Mesodermal cell (in vitro differentiated cells): Measurements from ENCODE around the gene KAT14.
"Not testable (repeated sequence)": the region's sequence is repeated elsewhere in the genome, so short reads cannot be mapped to it uniquely, and the experiment has no call there.

ENCODE experiments used
- H3K27ac ChIP-seq: 2 replicates; pipeline ENCODE4 v1.7.0; 2013; ENCODE audit warnings: mild to moderate bottlenecking, low read depth, low read length, moderate library complexity; ENCODE audit not compliant: severe bottlenecking
- H3K36me3 ChIP-seq: 2 replicates; pipeline ENCODE4 v1.7.1; 2013; ENCODE audit warnings: mild to moderate bottlenecking, low read length, moderate library complexity; ENCODE audit not compliant: control insufficient read depth, insufficient read depth
- H3K4me1 ChIP-seq: one replicate; pipeline ENCODE4 v1.7.1; 2013; ENCODE audit warnings: mild to moderate bottlenecking, low read length; ENCODE audit not compliant: insufficient read depth, control insufficient read depth, poor library complexity, severe bottlenecking
- H3K4me3 ChIP-seq: 2 replicates; pipeline ENCODE4 v1.7.0; 2013; ENCODE audit warnings: low read length, control low read depth, mild to moderate bottlenecking; ENCODE audit not compliant: insufficient read depth, poor library complexity, severe bottlenecking; ENCODE audit errors: extremely low read depth
- H3K9me3 ChIP-seq: 2 replicates; pipeline ENCODE4 v1.7.1; 2013; ENCODE audit warnings: mild to moderate bottlenecking, low read length, moderate library complexity; ENCODE audit not compliant: control insufficient read depth
- WGBS, 2 experiments: methylation state at CpG; one replicate each; pipeline ENCODE4 v1.1.5; 2013; ENCODE audit warnings: missing lambda C conversion rate in 2 of 2; ENCODE audit not compliant: insufficient coverage in 2 of 2; 5-methylcytosine and 5-hydroxymethylcytosine counted together

KAT14 gene

GRCh38 chr20:18154342-18154741 is 16.7 kb downstream of the KAT14 start:
- Histone ChIP-seq H3K4me3 (no peak overlapping the region), H3K36me3 (peaks cover 55% of the 10 kb centered on the region)
- WGBS, 2 experiments, result 91 to 98% methylated on average over 8 of the region's 9 CpGs

DNA sequence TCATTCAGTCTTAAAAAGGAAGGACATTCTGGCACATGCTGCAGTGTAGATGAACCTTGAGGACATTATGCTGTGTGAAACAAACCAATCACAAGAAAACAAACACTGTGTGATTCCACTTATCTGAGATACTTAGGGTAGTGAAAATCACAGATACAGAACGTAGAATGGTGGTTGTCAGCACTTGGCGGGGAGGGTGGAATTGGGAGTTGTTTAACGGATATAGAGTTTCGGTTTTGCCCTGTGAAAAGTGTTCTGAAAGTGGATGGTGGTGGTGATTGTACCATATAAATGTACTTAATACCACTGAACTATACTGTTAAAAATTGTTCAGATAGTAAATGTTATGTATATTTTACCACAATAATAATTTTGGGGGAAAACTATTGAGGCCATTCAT is 18.4 kb downstream of the KAT14 start:
- no CpG with 5 or more reads among the region's 4 CpGs for WGBS, 2 experiments
- H3K4me3 ChIP-seq, result no peak overlapping the region
- H3K4me1 ChIP-seq, result no peaks in the 10 kb centered on the region
- no peaks in the 10 kb centered on the region for H3K9me3 ChIP-seq
- H3K36me3 ChIP-seq, result peaks cover 50% of the 10 kb centered on the region
- no peak overlapping the region for H3K27ac ChIP-seq

More at GRCh38 chr20:18154342-18154741, 16.7 kb downstream of the KAT14 start:
- Histone ChIP-seq H3K27ac (no peak overlapping the region), H3K9me3 (no peaks in the 10 kb centered on the region), H3K4me1 (no peaks in the 10 kb centered on the region)

DNA sequence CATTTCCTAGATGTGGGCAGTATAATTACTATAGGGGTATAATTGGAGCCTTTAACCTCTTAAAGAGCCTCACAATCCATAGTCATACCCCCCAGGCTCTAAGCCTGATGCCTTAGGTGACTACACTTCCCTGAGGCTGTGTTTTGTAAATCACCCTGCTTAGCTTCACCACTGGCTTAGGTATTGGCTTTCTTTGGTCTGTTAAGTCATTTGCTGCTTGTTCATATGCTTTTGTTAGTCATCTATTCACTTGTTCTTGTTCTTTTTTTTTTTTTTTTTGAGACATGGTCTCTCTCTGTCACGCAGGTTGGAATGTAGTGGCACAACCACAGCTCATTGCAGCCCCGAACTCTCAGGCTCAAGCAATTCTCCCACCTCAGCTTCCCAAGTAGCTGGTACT is 26.7 kb downstream of the KAT14 start:
- Histone ChIP-seq H3K4me3 (no peak overlapping the region), H3K27ac (no peak overlapping the region), H3K4me1 (peaks cover 7% of the 10 kb centered on the region), H3K9me3 (no peaks in the 10 kb centered on the region), H3K36me3 (peaks cover 56% of the 10 kb centered on the region)
- WGBS, 2 experiments, result 100% methylated on average over 1 of the region's 2 CpGs; no CpG with 5 or more reads in 1 of the 2 experiments

DNA sequence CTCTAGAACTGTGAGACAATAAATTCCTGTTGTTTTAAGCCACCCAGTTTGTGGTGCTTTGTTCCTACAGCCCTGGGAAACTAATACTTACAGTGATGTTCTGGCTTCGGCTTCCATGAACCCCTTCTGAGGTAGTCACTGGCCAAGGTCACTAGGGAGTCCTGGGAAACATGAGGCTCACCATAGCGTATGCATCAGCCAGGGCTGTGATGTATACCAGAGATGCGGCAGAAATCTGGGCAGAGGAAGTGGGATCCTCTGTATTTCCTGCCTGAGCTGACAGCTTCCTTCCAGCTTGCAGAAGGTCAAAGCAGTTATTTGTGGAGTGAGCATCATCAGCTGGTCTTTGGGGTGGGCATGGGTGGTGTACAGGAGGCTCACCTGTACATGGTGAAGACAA is 27.9 kb downstream of the KAT14 start:
- Histone ChIP-seq H3K36me3 (peaks cover 62% of the 10 kb centered on the region), H3K4me1 (peaks cover 7% of the 10 kb centered on the region), H3K27ac (peak overlapping the region; percentile 26), H3K4me3 (no peak overlapping the region), H3K9me3 (no peaks in the 10 kb centered on the region)
- 92 to 100% methylated on average over 3 of the region's 3 CpGs for WGBS, 2 experiments

GRCh38 chr20:18166241-18166881 is 28.7 kb downstream of the KAT14 start:
- H3K4me1 ChIP-seq, result peaks cover 7% of the 10 kb centered on the region
- 71 to 80% methylated on average over 1 to 2 of the region's 5 CpGs for WGBS, 2 experiments
- no peaks in the 10 kb centered on the region for H3K9me3 ChIP-seq
- no peak overlapping the region for H3K27ac ChIP-seq
- H3K36me3 ChIP-seq, result peaks cover 63% of the 10 kb centered on the region
- no peak overlapping the region for H3K4me3 ChIP-seq

DNA sequence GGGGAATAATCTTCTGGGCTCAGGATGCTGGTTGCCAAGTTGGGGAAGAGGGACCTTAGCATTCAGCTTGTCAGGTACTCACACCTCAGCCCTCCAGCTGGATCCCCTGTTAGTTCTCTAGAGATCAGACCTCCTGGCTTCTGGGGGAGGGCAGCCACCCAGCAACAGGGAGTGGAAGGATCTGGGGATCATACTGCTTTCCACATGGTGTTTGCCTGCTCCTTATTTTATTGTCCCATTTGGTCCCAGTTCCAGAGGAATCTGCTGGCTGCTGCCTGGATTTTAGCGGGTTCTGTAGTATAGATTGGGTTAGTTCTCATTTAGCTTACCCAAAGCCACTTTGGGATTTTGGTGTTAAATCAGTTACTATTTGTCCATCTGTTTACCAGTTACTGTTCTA is 29.3 kb downstream of the KAT14 start:
- H3K36me3 ChIP-seq, result peaks cover 57% of the 10 kb centered on the region
- no CpG with 5 or more reads among the region's 1 CpG for WGBS, 2 experiments

GRCh38 chr20:18172379-18172778 is 34.7 kb downstream of the KAT14 start:
- H3K4me1 ChIP-seq, result no peaks in the 10 kb centered on the region
- H3K27ac ChIP-seq, result no peak overlapping the region
- WGBS, 2 experiments, result 96 to 100% methylated on average over 1 to 2 of the region's 2 CpGs
- no peaks in the 10 kb centered on the region for H3K9me3 ChIP-seq
- no peak overlapping the region for H3K4me3 ChIP-seq
- peaks cover 32% of the 10 kb centered on the region for H3K36me3 ChIP-seq

More for the DNA sequence above, 29.3 kb downstream of the KAT14 start:
- no peak overlapping the region for H3K27ac ChIP-seq
- H3K4me3 ChIP-seq, result no peak overlapping the region
- no peaks in the 10 kb centered on the region for H3K9me3 ChIP-seq
- H3K4me1 ChIP-seq, result peaks cover 7% of the 10 kb centered on the region

GRCh38 chr20:18174906-18175683 is 37.4 kb downstream of the KAT14 start:
- H3K4me3 ChIP-seq, result no peak overlapping the region
- peaks cover 34% of the 10 kb centered on the region for H3K36me3 ChIP-seq
- 95 to 96% methylated on average over 8 to 11 of the region's 14 CpGs for WGBS, 2 experiments
- H3K4me1 ChIP-seq, result no peaks in the 10 kb centered on the region
- H3K9me3 ChIP-seq, result peaks cover 10% of the 10 kb centered on the region
- no peak overlapping the region for H3K27ac ChIP-seq

DNA sequence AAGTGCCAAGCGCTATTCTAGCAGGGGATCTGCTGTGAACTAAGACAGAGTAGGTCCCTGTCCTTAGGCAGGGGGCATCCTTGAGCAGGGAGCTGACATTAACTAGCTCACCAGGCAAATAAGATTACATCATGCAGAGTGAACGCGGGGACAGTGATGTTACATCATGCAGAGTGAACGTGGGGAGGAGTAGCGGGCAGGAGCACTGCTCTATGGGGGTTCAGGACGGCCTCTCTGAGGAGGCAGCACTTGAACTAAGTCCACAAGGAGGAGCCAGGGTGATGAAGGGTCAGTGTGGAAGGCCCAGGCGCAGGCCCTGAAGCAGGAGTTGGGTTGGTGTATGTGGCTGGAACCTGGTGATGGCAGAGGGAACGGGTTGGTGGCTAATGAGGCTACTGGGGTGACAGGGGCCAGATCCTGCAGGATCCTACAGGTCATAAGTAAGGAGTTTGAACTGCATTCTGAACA is 38.7 kb downstream of the KAT14 start:
- Histone ChIP-seq H3K27ac (no peak overlapping the region), H3K4me3 (no peak overlapping the region), H3K9me3 (peaks cover 15% of the 10 kb centered on the region), H3K4me1 (no peaks in the 10 kb centered on the region), H3K36me3 (peaks cover 33% of the 10 kb centered on the region)
- 83 to 90% methylated on average over 3 to 7 of the region's 8 CpGs for WGBS, 2 experiments

DNA sequence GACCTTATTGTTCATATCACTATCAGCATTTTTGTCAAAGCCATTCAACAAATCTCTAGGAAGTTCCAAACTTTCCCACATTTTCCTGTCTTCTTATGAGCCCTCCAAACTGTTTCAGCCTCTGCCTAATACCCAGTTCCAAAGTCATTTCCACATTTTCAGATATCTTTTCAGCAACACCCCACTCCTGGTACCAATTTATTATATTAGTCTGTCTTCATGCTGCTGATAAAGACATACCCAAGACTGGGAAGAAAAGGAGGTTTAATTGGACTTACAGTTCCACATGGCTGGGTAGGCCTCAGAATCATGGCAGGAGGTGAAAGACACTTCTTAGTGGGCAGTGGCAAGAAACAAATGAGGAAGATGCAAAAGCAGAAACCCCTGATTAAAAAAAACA is 42.7 kb downstream of the KAT14 start:
- H3K4me3 ChIP-seq, H3K27ac ChIP-seq, H3K4me1 ChIP-seq: not testable (repeated sequence)
- Histone ChIP-seq H3K36me3 (peaks cover 67% of the 10 kb centered on the region), H3K9me3 (peaks cover 15% of the 10 kb centered on the region)

- Histone ChIP-seq H3K27ac (no peak overlapping the region), H3K9me3 (peaks cover 15% of the 10 kb centered on the region), H3K36me3 (peaks cover 69% of the 10 kb centered on the region), H3K4me1 (no peaks in the 10 kb centered on the region), H3K4me3 (no peak overlapping the region)
- WGBS, 2 experiments, result no CpG with 5 or more reads among the region's 1 CpG
Observed at GRCh38 chr20:18180815-18181214, 43.2 kb downstream of the KAT14 start.
